ENCODE measurements around the gene CTXN1. TPM values are rescaled to one million over a fixed set of nuclear protein-coding genes. Genes with fewer than 3 reads are reported as not detected.
"Not testable (repeated sequence)": the region's sequence is repeated elsewhere in the genome, so short reads cannot be mapped to it uniquely, and the experiment has no call there.

The CTXN1 gene
- total RNA-seq, 2 donors from 2014 or later, result 60.1 to 87.2 TPM

DNA sequence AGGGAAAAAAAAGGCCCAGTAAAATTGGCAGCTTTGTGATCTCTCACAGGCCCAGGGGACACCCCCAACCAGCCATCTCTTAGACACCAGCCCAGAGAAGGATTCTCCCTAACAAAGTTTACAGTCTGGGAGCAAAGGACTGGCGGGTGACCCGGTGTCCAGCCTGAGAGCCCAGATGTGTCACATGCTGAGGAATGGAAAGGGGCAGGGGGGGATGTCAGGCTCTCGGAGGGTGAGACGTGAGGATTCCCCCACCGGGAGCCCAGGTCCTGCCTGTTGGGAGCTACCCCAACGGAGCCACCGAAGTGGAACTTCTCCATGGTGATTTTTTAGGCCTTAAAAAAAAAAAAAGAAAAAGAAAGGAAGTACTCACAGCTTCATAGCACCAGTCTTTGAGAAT, 4.8 kb upstream of the CTXN1 start:
- 95 to 99% methylated on average over 6 to 7 of the region's 7 CpGs for WGBS, 2 experiments (ENCODE audit: insufficient coverage in 1 of 2, insufficient read length in 1 of 2)
- Histone ChIP-seq H3K27ac (ENCODE audit: low read depth, low read length) (no peak overlapping the region), H3K4me1 (ENCODE audit: control insufficient read depth, insufficient read depth, low read length) (no peaks in the 10 kb centered on the region), H3K9ac (ENCODE audit: extremely low read depth, low read length, poor library complexity, severe bottlenecking) (no peak overlapping the region), H3K9me3 (ENCODE audit: control insufficient read depth, low read length) (no peaks in the 10 kb centered on the region), H3K27me3 (ENCODE audit: control insufficient read depth, insufficient read depth, low read length, poor library complexity, severe bottlenecking) (no peaks in the 10 kb centered on the region), H3K36me3 (ENCODE audit: control insufficient read depth, insufficient read depth, low read length) (peaks cover 56% of the 10 kb centered on the region), H3K4me3 (ENCODE audit: low read length) (no peak overlapping the region)
- Mint-ChIP-seq H3K27me3 (ENCODE audit: insufficient read depth) (no peaks in the 10 kb centered on the region), H3K9me3 (no peaks in the 10 kb centered on the region), H3K4me3 (no peak overlapping the region), H3K36me3 (ENCODE audit: low read depth) (peaks cover 24% of the 10 kb centered on the region), H3K4me1 (peaks cover 4% of the 10 kb centered on the region), H3K27ac (no peak overlapping the region)
- DNase-seq, result no peak
- TF ChIP-seq, protein P1, sequence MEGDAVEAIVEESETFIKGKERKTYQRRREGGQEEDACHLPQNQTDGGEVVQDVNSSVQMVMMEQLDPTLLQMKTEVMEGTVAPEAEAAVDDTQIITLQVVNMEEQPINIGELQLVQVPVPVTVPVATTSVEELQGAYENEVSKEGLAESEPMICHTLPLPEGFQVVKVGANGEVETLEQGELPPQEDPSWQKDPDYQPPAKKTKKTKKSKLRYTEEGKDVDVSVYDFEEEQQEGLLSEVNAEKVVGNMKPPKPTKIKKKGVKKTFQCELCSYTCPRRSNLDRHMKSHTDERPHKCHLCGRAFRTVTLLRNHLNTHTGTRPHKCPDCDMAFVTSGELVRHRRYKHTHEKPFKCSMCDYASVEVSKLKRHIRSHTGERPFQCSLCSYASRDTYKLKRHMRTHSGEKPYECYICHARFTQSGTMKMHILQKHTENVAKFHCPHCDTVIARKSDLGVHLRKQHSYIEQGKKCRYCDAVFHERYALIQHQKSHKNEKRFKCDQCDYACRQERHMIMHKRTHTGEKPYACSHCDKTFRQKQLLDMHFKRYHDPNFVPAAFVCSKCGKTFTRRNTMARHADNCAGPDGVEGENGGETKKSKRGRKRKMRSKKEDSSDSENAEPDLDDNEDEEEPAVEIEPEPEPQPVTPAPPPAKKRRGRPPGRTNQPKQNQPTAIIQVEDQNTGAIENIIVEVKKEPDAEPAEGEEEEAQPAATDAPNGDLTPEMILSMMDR (conservative IDR thresholded peaks at IDR 0.05), result no peak

DNA sequence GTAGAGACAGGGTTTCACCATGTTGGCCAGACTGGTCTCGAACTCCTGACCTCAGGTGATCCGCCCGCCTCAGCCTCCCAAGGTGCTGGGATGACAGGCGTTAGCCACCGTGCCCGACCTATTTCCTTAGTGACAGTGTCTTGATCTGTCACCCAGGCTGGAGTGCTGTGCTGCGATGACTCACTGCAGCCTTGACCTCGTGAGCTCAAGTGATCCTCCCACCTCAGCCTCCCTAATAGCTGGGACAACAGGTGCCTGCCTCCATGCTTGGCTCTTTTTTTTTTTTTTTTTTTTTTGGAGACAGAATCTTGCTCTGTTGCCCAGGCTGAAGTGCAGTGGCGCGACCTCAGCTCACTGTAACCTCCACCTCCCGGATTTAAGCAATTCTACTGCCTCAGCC, 4.1 kb upstream of the CTXN1 start:
- H3K27me3 Mint-ChIP-seq (ENCODE audit: insufficient read depth); H3K27me3 ChIP-seq (ENCODE audit: control insufficient read depth, insufficient read depth, low read length, poor library complexity, severe bottlenecking); DNase-seq; H3K9me3 Mint-ChIP-seq; H3K27ac Mint-ChIP-seq; H3K9me3 ChIP-seq (ENCODE audit: control insufficient read depth, low read length); H3K4me1 ChIP-seq (ENCODE audit: control insufficient read depth, insufficient read depth, low read length); H3K4me3 ChIP-seq (ENCODE audit: low read length); H3K9ac ChIP-seq (ENCODE audit: extremely low read depth, low read length, poor library complexity, severe bottlenecking); H3K4me1 Mint-ChIP-seq; H3K27ac ChIP-seq (ENCODE audit: low read depth, low read length); H3K4me3 Mint-ChIP-seq: not testable (repeated sequence)
- peaks cover 49% of the 10 kb centered on the region for H3K36me3 ChIP-seq (ENCODE audit: control insufficient read depth, insufficient read depth, low read length)
- WGBS, 2 experiments (ENCODE audit: insufficient coverage in 1 of 2, insufficient read length in 1 of 2), result 90 to 94% methylated on average over 11 of the region's 11 CpGs
- H3K36me3 Mint-ChIP-seq (ENCODE audit: low read depth), result peaks cover 18% of the 10 kb centered on the region

DNA sequence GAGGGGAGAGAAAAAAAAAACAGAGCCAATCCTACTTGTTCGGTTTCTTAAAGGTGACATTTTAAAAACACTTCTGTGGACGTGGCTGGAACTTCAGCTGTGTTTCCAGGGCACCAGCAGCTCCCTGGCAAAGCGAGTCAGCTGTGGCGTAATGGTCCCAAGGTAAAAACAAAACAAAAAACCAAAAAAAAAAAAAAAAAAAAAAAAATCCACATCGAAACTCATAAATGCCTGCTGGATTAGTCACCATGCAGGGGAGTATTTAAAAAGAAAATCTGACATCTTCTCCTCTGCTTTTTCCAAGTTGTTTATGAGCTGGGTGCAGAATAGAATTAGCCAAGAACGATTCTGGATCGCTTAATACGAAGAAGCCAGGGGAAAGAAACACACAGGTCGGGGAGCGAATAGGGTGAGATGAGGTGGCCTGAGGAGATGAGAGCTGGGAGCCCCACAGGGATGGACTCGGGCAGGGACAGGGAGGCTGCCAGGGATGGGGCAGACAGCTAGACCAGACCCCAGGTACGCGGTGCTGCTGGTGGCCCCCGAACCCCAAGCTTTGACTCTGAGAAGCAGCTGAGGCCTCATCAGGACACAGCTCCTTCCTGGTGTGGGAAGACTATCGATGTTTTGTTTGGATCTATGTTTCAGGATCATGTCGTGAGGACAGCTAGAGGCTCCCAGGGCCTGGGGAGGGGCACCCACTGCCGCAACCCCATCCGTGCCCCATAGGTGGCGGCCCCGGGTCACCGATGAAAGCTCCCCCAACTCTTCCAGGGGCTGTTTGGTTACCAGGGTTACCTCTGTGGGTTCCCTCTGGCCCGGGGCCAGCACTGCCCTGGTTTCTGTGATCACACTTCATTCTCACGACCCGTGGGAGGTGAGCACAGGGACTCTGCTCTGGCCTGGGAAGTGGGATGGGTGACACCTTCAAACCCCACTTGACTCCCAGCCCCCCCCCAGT, 3.1 kb upstream of the CTXN1 start:
- H3K9ac ChIP-seq (ENCODE audit: extremely low read depth, low read length, poor library complexity, severe bottlenecking), result no peak overlapping the region
- TF ChIP-seq, protein P1 (conservative IDR thresholded peaks at IDR 0.05), result peak; percentile 74
- 84% methylated on average over 17 to 24 of the region's 24 CpGs for WGBS, 2 experiments (ENCODE audit: insufficient coverage in 1 of 2, insufficient read length in 1 of 2)
- peaks cover 15% of the 10 kb centered on the region for H3K36me3 Mint-ChIP-seq (ENCODE audit: low read depth)
- H3K27ac Mint-ChIP-seq, result peak overlapping the region; percentile 78
- H3K9me3 ChIP-seq (ENCODE audit: control insufficient read depth, low read length), result no peaks in the 10 kb centered on the region
- no peak overlapping the region for H3K4me3 ChIP-seq (ENCODE audit: low read length)
- no peaks in the 10 kb centered on the region for H3K27me3 ChIP-seq (ENCODE audit: control insufficient read depth, insufficient read depth, low read length, poor library complexity, severe bottlenecking)
- H3K9me3 Mint-ChIP-seq, result no peaks in the 10 kb centered on the region
- H3K36me3 ChIP-seq (ENCODE audit: control insufficient read depth, insufficient read depth, low read length), result peaks cover 44% of the 10 kb centered on the region
- peaks cover 4% of the 10 kb centered on the region for H3K4me1 Mint-ChIP-seq
- H3K27me3 Mint-ChIP-seq (ENCODE audit: insufficient read depth), result no peaks in the 10 kb centered on the region
- no peak overlapping the region for H3K4me3 Mint-ChIP-seq
- H3K4me1 ChIP-seq (ENCODE audit: control insufficient read depth, insufficient read depth, low read length), result no peaks in the 10 kb centered on the region
- H3K27ac ChIP-seq (ENCODE audit: low read depth, low read length), result peak overlapping the region; percentile 7
- DNase-seq, result peak; percentile 92

Measured in endodermal cell (in vitro differentiated cells).